Measurements from ENCODE around the gene LIMCH1.

- no peak for TF ChIP-seq POLR2AphosphoS5 (IDR thresholded peaks at IDR 0.05; ENCODE audit: low read depth, low read length)
- no peak for TF ChIP-seq POLR2A (IDR thresholded peaks at IDR 0.05; ENCODE audit: low read depth, low read length)
- no peak for TF ChIP-seq TAF1 (IDR thresholded peaks at IDR 0.05; ENCODE audit: borderline replicate concordance, low read depth, low read length)
Measured at GRCh38 chr4:41569961-41570360, 32.0 kb downstream of the LIMCH1 start.
